ENCODE data around the gene BHLHE23.
A peak's percentile ranks its signal among the peaks of the same experiment; 100 is the strongest.

The BHLHE23 gene

GRCh38 chr20:63025534-63026331 lies 19.0 kb upstream of the BHLHE23 start:
- DNase-seq (ENCODE audit: low read depth in 2 of 2), result peak in 1 of 2 experiments; percentile 0

DNA sequence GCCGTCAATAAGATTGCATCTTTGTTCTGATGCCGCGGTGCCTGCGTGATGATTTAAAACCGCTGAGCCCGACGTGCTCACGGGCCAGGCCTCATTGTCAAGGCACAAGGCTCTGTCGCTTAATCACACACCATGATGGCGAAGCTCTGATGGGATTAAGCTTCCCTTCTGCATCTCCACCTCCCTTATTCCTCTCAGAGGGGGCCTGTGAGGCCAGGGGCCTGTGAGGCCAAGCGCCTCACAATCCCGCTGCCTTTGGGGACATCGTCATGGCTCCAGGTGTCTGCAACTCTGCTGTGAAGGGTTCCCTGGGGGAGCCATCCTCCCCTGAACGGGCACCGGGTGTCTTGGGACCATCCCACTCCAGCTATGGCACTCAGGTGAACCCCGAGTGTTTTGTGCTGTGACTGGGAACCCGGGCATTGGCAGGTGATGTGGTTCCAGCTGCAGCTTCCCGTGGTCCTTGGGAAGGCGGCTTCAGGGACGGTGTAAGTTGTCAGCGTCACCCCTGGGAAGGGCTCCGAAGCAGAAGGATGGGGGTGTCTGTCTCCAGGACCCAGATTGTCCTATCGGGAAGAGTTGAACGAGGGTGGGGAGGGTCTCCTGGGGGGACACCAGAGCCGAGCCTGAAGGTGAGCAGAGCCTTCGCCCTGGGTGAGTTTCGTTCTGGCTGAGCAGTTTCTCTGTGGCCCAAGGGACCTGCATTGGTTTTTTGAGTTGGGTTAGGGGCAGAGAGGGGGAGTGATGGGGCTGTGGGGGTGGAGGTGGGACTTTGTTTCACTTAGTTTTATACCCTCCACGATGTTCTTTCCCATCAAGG lies 18.0 kb upstream of the BHLHE23 start:
- no peak for DNase-seq (ENCODE audit: low read depth in 2 of 2)

GRCh38 chr20:63023936-63024571 lies 17.3 kb upstream of the BHLHE23 start:
- DNase-seq (ENCODE audit: low read depth in 2 of 2), result no peak

DNA sequence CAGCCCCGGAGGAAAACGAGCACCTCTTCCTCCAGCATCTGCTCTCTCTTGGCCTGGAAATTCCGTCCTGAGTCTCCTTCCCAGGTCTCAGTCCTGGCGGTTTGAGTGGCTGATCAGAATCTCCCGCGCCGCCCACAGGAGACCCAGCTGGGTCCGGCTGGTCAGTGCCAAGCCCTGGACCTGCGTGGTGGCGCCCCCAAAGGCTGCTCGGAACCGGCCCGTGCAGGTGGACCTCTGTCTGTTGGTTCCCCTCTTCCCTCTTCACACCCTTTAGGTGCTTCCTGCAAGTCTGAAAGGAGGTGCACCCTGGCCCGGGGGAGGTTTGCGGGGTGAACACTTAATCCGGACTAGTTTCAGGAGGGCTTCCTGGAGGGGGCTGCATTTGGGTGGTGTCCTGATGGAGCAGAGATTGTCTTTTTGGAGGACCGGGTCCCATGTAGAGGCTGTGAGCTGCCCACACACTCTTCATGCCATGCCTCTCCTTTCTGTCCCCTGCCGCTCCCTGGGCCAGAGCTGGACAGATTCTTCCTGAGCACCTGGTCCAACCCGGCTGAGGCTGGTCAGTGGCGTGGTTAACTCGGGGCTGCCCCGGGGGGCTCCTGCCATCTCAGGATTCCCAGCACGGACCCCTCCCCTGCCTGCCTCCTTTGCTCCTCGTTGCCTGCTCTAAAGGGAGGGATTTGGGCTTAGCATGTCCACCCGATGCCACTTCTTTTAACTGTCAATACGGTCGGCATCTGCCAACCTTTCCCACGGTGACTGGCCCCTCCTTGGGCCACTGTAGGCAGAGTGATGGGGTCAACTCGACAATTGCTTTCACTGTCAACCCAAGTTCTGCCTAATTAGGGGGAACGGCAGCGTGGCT lies 16.5 kb upstream of the BHLHE23 start:
- DNase-seq (ENCODE audit: low read depth in 2 of 2), result no peak

DNA sequence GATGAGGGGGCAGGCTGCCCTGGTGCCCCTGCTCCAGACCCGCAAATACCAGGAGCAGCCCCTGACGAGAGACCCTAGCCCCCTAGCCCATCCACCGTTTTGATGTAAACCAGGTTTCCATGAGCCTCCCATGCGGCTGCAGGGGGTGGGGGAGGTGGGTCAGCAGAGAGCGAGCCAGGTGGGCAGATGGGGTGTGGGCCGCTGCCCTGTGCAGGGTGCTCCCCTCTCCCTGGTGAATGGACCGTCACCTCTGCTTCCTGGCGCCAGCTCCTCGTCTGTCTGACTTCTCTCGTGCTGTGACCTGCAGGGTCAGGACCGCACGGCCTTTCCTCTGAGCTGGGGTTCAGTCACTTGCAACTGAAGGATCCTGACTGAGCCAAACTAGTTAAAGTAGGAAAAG lies 15.7 kb upstream of the BHLHE23 start:
- DNase-seq (ENCODE audit: low read depth in 2 of 2), result no peak

DNA sequence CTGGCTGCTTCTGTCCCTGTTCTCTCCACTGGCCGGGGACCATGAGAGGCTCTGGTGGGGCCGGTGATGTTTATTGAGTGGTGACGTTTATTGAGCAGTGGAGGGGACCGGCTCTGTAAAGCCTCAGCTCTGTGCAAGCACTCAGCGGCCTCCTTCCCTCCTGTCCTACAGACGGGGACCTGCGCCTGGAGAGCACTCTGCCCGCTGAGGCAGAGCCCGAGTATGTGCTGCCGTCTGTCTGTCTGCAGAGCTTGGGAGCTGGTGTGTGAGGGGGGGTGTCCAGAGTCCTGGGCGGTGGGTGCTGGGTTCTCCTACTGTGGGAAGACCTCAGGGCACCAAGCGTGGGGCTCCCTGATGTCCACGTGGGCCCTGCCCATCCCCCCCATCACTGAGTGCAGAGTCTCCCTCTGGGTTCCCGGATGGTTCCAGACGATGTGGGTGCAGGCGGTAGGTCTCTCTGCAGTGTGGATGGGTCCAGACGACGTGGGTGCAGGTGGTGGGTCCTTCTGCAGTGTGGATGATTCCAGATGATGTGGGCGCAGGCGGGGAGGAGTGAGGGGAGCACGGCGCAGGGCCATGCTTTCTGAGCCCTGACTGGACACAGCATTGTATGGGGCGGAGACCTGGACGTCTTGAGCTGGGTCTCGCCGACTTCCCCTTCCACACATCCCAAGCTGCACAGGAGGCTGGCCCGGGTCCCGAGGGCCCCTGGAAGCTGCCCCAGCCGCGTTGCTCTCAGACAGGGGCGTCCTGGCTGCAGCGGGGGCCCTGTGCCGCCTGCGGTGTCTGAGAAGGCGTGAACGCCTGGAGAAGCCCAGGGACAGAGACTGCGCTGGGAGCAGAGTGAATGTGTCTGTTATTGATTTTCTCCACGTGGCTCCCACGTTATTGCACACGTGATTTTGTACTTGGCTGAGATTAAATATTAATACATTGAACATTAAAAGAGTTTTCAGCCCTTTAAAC lies 14.9 kb upstream of the BHLHE23 start:
- DNase-seq (ENCODE audit: low read depth in 2 of 2), result no peak

- no peak for DNase-seq (ENCODE audit: low read depth in 2 of 2)
Observed at GRCh38 chr20:63020681-63021080, 13.9 kb upstream of the BHLHE23 start.

DNA sequence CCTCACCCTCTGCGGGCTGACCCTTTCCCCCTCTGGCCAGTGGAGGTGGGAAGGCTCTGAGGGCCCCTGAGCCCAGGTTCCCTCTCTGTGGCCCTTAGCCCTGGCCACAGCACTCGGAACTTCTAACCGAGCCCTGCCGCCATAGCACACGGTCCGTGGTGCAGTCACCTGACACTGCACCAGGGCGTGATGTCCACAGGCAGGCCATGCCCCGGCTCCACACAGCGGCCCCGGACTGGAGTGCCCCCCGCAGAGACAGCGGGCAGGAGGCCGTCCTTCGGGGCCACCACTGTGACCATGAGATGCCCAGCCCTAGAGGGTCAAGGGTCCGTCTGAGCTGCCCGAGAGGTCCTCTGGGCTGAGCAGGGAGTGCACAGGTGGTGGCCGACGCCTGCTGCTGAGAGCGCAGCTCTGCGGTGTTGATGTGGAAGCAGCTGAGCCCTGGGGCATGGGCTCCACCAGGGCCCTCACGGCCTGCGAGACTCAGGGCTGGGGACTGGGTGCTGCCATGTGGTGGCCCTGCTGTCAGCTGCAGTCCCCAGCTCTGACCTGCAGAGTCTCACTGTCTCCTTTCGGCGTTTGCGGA lies 11.2 kb upstream of the BHLHE23 start:
- DNase-seq (ENCODE audit: low read depth in 2 of 2), result no peak

DNA sequence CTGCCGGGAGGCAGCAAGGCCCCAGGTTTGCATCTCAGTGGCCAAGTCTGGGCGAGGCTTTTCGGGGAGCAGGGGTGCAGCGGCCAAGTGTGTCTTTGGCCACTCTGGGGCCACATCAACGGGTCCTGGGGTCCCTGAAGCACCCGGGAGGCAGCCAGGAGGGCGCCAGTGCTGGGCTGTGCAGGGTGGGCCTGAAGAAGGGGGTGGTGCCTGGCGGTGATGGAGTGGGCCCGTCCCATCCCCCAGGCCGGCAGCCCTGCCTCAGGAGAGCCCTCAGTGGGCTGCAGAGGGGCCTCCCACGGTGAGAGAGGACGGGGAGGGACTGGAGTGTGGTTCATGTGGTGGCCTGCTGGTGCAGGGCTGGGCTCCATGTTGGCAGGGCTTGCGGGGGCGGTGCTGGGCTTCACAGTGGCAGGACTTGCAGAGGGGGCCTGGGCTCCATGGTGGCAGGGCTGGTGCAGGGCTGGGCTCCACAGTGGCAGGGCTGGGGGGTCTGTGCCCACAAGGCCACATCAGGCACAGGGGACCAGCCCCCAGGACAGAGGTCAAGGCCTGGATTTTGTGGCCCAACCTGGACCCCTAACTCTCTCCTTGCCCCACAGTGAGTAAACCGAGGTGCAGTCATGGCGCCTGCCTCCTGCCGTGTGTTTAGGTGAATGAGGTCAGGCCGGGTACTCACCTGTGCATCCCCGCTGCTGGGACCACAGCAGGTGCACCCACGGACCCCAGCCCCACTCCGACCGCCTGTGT lies 10.5 kb upstream of the BHLHE23 start:
- DNase-seq (ENCODE audit: low read depth in 2 of 2), result no peak

DNA sequence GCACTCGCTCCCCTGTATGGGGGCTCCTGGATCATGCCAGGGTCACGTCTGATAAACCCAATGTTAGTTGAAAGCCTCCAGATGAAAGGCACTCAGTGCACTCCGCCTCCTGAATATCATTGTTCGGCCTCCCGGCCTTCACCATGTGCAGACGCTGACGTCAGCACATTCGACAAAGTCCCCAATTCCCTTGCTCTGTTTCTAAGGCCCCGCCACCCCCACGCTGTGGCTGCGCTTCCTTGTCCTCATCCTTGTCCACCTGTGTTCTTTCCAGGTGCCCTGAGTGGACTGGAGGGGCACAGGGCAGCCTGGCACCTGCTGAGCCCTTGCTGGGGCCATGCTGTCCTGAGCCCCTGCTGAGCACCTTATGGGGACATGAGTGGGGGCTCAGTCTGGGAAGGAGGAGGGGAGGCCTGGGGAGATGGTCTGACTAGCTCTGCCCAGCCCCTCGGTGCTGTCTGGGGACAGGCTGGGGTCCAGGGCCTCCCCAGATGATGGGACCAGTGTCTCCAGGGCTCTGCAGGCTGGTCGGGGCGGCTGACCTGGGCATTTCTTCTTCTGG lies 9.8 kb upstream of the BHLHE23 start:
- DNase-seq (ENCODE audit: low read depth in 2 of 2), result no peak

- no peak for DNase-seq (ENCODE audit: low read depth in 2 of 2)
Observed at GRCh38 chr20:63015662-63016361, 9.0 kb upstream of the BHLHE23 start.

DNA sequence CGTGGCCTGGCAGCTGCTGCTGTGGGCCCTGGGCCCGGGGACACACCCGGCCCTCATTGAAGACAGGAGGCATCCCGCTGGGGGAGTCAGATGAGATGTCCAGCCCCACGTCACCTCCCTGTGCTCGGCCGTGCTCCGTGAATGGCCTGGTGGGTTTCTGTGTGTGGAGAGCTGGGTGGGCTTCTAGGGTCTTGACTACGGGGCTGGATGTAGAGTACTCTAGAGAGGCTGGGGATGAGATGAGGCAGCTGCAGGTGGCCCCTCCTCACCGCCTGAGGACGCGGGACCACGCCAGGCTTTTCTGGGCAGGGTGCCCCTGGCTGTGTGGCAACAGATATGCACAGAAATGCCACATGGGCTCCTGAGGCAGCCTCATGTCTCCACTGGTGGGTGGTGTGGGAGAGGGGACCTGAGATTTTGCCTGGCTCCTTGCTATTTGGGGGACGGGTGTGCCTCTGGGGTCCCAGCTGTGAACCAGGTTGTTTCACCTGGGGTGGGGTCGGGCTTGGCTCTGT lies 8.4 kb upstream of the BHLHE23 start:
- DNase-seq (ENCODE audit: low read depth in 2 of 2), result no peak

GRCh38 chr20:63014710-63015109 lies 7.9 kb upstream of the BHLHE23 start:
- DNase-seq (ENCODE audit: low read depth in 2 of 2), result peak; percentile 1 to 8

DNA sequence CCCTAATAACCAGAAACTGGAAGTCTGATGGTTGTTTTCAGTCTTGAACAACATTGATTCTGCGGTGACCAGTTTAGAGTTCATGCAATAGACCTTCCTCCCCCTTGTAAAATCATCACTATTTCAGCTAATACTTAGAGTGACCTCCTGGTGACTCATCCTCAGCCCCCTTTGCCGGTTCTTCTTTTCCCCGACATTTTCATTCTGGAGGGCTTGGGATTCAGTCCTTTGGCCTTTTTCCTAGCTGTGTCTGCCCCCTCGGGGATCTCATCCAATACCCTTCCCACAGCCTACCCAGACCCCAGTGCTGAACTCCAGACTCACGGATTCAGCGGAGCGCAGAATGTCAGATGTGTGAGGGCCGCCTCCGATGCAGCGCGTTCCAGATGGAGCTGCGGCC lies 7.5 kb upstream of the BHLHE23 start:
- DNase-seq (ENCODE audit: low read depth in 2 of 2), result no peak

DNA sequence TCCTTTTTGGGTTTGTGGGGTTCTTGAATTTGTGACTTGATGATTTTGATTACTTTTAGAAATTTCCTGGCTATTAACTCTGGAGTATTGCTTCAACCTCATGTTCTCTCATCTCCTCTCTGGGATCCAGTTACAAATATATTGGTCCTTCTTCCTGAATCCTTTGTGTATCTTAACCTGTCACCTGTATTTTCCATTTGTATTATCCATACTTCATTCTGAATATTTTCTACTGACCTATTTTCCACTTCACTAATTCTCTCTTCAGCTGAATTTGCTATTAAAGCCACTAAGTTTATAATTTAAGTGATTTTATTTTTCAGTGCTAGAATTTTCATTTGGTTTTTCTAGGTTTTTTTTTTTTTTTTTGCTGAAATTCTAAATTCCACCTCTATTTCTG lies 6.4 kb upstream of the BHLHE23 start:
- no peak for DNase-seq (ENCODE audit: low read depth in 2 of 2)

DNA sequence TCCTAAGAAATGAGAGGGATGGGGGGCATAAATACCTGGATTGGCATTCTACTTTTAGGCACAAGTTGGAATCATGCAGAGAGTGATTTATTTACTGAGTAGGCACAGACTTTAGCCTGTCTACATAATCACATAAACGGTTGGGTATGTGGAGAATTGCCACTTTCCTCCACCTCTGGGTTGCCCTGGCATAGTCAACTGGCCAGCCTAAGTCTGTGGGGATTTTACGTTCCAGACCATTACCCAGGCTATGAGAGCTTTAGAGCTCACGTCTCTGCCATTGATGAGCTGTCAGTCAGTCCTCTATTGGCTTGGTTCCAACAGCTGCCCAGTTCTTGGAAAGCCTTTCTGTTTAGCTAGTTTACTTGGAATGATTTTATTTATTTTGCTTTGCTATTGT lies 5.0 kb upstream of the BHLHE23 start:
- no peak for DNase-seq (ENCODE audit: low read depth in 2 of 2)

GRCh38 chr20:63009988-63010769 lies 3.4 kb upstream of the BHLHE23 start:
- no peak for DNase-seq (ENCODE audit: low read depth in 2 of 2)
